Keratinocyte (primary cell): Measurements from ENCODE around the gene MPI. TPM values are rescaled to one million over a fixed set of nuclear protein-coding genes. Genes with fewer than 3 reads are reported as not detected.

Experiments
- DNase-seq: peaks from one replicate; pipeline ENCODE4 v3.0.0-alpha.2; 2011; ENCODE audit warnings: low read depth, missing footprints, low spot score
- FAIRE-seq: peaks from 2 replicates; lab custom pipeline; 2011; peaks lifted over from hg19 to GRCh38; lab: Jason Lieb, UNC
- H2AFZ ChIP-seq: 2 replicates; pipeline ENCODE4 v1.6.0; 2012; ENCODE audit warnings: low read length, control low read depth, inconsistent platforms; ENCODE audit not compliant: control insufficient read depth
- H3K27ac ChIP-seq: 2 replicates; pipeline ENCODE4 v1.5.1; 2011; ENCODE audit warnings: low read length; ENCODE audit not compliant: control insufficient read depth, insufficient read depth
- H3K27me3 ChIP-seq: 3 replicates; pipeline ENCODE4 v1.6.0; 2011; ENCODE audit warnings: low read length; ENCODE audit not compliant: control insufficient read depth, insufficient read depth; ENCODE audit errors: extremely low read depth
- H3K36me3 ChIP-seq, 2 experiments: 2 replicates in 1 of 2; 3 replicates in 1 of 2; pipeline ENCODE4 v1.5.1; 2011; ENCODE audit warnings: low read length in 2 of 2, mild to moderate bottlenecking in 1 of 2; ENCODE audit not compliant: control insufficient read depth in 2 of 2, insufficient read depth in 2 of 2; ENCODE audit errors: extremely low read depth in 1 of 2
- H3K4me1 ChIP-seq: 3 replicates; pipeline ENCODE4 v1.5.1; 2011; ENCODE audit warnings: low read length; ENCODE audit not compliant: control insufficient read depth, insufficient read depth; ENCODE audit errors: extremely low read depth
- H3K4me2 ChIP-seq: 3 replicates; pipeline ENCODE4 v1.6.0; 2011; ENCODE audit warnings: low read depth, low read length; ENCODE audit not compliant: control insufficient read depth, insufficient read depth; ENCODE audit errors: extremely low read depth
- H3K4me3 ChIP-seq, 3 experiments: fragments of 200-600 bp in 1 of 3; sonication (generic) in 1 of 3; 2 replicates in 2 of 3; 3 replicates in 1 of 3; pipeline ENCODE4 v1.5.1; 2011 to 2016; ENCODE audit warnings: low read length in 3 of 3, mild to moderate bottlenecking in 3 of 3, control low read depth in 2 of 3, inconsistent platforms in 1 of 3, low read depth in 1 of 3, mixed read lengths in 1 of 3, mixed run types in 1 of 3, moderate library complexity in 1 of 3; ENCODE audit not compliant: control insufficient read depth in 2 of 3, insufficient read depth in 2 of 3; ENCODE audit errors: extremely low read depth in 1 of 3
- H3K79me2 ChIP-seq: 2 replicates; pipeline ENCODE4 v1.6.0; 2012; ENCODE audit warnings: low read length; ENCODE audit not compliant: control insufficient read depth, insufficient read depth
- H3K9ac ChIP-seq: 3 replicates; pipeline ENCODE4 v1.6.0; 2011; ENCODE audit warnings: low read length; ENCODE audit not compliant: control insufficient read depth, insufficient read depth; ENCODE audit errors: extremely low read depth
- H3K9me1 ChIP-seq: 3 replicates; pipeline ENCODE4 v1.6.0; 2011; ENCODE audit warnings: low read length; ENCODE audit not compliant: control insufficient read depth, insufficient read depth; ENCODE audit errors: extremely low read depth
- H3K9me3 ChIP-seq: 2 replicates; pipeline ENCODE4 v1.5.1; 2012; ENCODE audit warnings: low read depth, low read length; ENCODE audit not compliant: control insufficient read depth
- H4K20me1 ChIP-seq: 3 replicates; pipeline ENCODE4 v1.6.0; 2011; ENCODE audit warnings: low read length; ENCODE audit not compliant: control insufficient read depth, insufficient read depth; ENCODE audit errors: extremely low read depth
- EZH2 ChIP-seq: IDR thresholded peaks from one replicate; pipeline ENCODE4 v1.6.1; 2012; ENCODE audit warnings: inconsistent platforms, mild to moderate bottlenecking, low read length, moderate library complexity
- dilution Hi-C: fragments of 300-500 bp; cut with MboI; formaldehyde crosslinking; loops from one replicate; pipeline ENCODE4 v1.7.0; 2020; ENCODE audit warnings: low sequenced_read_pairs; ENCODE audit not compliant: extremely low pct_ligation_motif_present
- polyA plus RNA-seq, 5 experiments: library from polyadenylated mRNA; depleted of rRNA in 3 of 5; stranded (reverse) in 3 of 5; stranded (forward) in 1 of 5; unstranded in 1 of 5; fragments of >200 nt; gene quantifications; 1 replicate in 1 of 5; 2 replicates in 3 of 5; 3 replicates in 1 of 5; pipeline versions ENCODE4 v1.2.1 to v1.2.3, GENCODE V29; 2011 to 2012; ENCODE audit warnings: missing spikeins in 2 of 5, low read depth in 1 of 5, low replicate concordance in 1 of 5
- TF ChIP-seq, protein P1 (sequence below), 3 experiments: IDR thresholded peaks in 1 of 3; conservative IDR thresholded peaks in 1 of 3; optimal IDR thresholded peaks in 1 of 3; 2 replicates in 2 of 3; 3 replicates in 1 of 3; pipeline versions ENCODE3 to v1.5.1; 2011; ENCODE audit warnings: low read length in 3 of 3, mild to moderate bottlenecking in 3 of 3, moderate library complexity in 2 of 3, control low read depth in 1 of 3, inconsistent platforms in 1 of 3; ENCODE audit not compliant: insufficient read depth in 2 of 3; ENCODE audit errors: extremely low read depth in 1 of 3

The MPI gene
- polyA plus RNA-seq, 1 donor (not counting 4 experiments of a cell fraction or from before 2014, with no cell fraction given): 39.2 TPM

DNA sequence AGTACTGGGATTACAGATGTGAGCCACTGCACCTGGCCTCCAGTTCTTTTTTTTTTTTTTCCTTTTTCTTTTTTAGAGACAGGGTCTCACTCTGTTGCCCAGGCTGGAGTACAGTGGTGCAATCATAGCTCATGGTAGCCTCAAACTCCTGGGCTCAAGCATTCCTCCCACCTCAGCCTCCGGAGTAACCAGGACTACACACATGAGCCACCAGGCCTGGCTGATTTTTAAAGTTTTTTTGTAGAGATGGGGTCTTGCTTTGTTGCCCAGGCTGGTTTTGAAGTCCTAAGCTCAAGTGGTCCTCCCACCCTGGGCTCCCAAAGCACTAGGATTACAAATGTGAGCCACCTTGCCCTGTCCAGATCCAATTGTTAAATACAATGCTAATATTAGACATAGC is 33.3 kb upstream of the MPI start:
- H3K27ac ChIP-seq: no peak overlapping the region

DNA sequence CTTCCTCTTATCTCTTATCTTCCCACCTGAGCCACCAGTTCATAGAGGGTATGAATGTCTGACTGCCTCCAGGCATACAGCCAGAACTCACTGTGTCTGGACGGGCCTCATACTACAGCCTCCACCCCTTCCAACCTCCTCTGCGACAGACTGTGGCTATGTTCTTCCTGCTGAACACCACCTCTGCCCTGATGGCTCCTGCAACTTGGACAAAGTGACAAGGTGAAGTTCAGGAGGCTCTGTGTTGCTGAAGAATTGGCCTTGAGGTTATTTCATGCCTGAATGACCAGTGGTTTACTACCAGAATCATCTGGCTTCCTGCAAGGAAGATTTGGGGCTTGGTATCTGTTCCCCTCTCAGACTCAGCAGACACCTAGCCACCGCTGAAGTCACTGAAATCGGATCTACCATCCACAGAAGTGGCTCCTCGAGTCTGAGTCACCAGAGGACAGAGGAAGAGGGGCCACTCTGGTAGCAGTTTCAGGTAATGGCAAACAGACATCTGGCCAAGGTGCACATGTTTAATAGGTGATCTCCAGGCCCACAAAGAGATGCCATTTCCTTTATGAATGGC is 32.7 kb upstream of the MPI start:
- FAIRE-seq (no peak), DNase-seq (no peak)
- Histone ChIP-seq H3K4me2 (no peak overlapping the region), H3K4me3 (no peak overlapping the region), H4K20me1 (no peaks in the 10 kb centered on the region), H3K9me3 (no peaks in the 10 kb centered on the region), H3K79me2 (peaks cover 19% of the 10 kb centered on the region), H2AFZ (no peak overlapping the region), H3K27me3 (no peaks in the 10 kb centered on the region), H3K27ac (no peak overlapping the region), H3K36me3 (peaks cover 17 to 19% of the 10 kb centered on the region in 2 experiments), H3K9ac (no peak overlapping the region), H3K4me1 (peaks cover 21% of the 10 kb centered on the region), H3K9me1 (peaks cover 6% of the 10 kb centered on the region)
- dilution Hi-C loops: no loop called here
- TF ChIP-seq EZH2: no peak
- TF ChIP-seq, protein P1, sequence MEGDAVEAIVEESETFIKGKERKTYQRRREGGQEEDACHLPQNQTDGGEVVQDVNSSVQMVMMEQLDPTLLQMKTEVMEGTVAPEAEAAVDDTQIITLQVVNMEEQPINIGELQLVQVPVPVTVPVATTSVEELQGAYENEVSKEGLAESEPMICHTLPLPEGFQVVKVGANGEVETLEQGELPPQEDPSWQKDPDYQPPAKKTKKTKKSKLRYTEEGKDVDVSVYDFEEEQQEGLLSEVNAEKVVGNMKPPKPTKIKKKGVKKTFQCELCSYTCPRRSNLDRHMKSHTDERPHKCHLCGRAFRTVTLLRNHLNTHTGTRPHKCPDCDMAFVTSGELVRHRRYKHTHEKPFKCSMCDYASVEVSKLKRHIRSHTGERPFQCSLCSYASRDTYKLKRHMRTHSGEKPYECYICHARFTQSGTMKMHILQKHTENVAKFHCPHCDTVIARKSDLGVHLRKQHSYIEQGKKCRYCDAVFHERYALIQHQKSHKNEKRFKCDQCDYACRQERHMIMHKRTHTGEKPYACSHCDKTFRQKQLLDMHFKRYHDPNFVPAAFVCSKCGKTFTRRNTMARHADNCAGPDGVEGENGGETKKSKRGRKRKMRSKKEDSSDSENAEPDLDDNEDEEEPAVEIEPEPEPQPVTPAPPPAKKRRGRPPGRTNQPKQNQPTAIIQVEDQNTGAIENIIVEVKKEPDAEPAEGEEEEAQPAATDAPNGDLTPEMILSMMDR (optimal IDR thresholded peaks at IDR 0.05 in 1 of 3, IDR thresholded peaks at IDR 0.05 in 1 of 3, conservative IDR thresholded peaks at IDR 0.05 in 1 of 3; ENCODE audit: extremely low read depth in 1 of 3, insufficient read depth in 2 of 3, low read length in 3 of 3): no peak

More for the DNA sequence above, 33.3 kb upstream of the MPI start:
- peaks cover 6% of the 10 kb centered on the region for H3K9me1 ChIP-seq
- H3K4me1 ChIP-seq: peaks cover 21% of the 10 kb centered on the region
- dilution Hi-C loops: no loop called here
- H3K4me3 ChIP-seq: no peak overlapping the region
- H3K27me3 ChIP-seq: no peaks in the 10 kb centered on the region
- no peak for FAIRE-seq
- TF ChIP-seq EZH2: no peak
- TF ChIP-seq, protein P1 (optimal IDR thresholded peaks at IDR 0.05 in 1 of 3, IDR thresholded peaks at IDR 0.05 in 1 of 3, conservative IDR thresholded peaks at IDR 0.05 in 1 of 3; ENCODE audit: extremely low read depth in 1 of 3, insufficient read depth in 2 of 3, low read length in 3 of 3): no peak
- H3K9me3 ChIP-seq: no peaks in the 10 kb centered on the region
- no peak overlapping the region for H3K4me2 ChIP-seq
- no peak overlapping the region for H3K9ac ChIP-seq
- peaks cover 22 to 24% of the 10 kb centered on the region in 2 experiments for H3K36me3 ChIP-seq
- DNase-seq: no peak
- H3K79me2 ChIP-seq: peaks cover 19% of the 10 kb centered on the region
- no peaks in the 10 kb centered on the region for H4K20me1 ChIP-seq
- no peak overlapping the region for H2AFZ ChIP-seq
